IMR-90 (cell line): ENCODE results near the gene NEMP1. TPM values are rescaled to one million over a fixed set of nuclear protein-coding genes. Genes with fewer than 3 reads are reported as not detected.

Source experiments
- ATAC-seq: fragments of 200-7000 bp; cut with Tn5 transposase; 2 replicates; pipeline ENCODE4 v1.9.1; 2020; ENCODE audit warnings: low read depth, mild to moderate bottlenecking, moderate library complexity
- BruUV-seq: library from RNA; stranded (reverse); fragments of 400-500 nt; replicated peaks from 2 replicates; lab custom pipeline; 2021; lab: Mats Ljungman, UMichigan
- CTCF ChIA-PET: fragments of 300-600 bp; formaldehyde crosslinking; extraction: SDS; loops from one replicate; lab custom pipeline; 2021; ENCODE audit warnings: antibody characterized with exemption; lab: Yijun Ruan, JAX
- POLR2A ChIA-PET: fragments of 300-600 bp; sonication (Branson Sonifier 250); formaldehyde crosslinking; loops from one replicate; lab custom pipeline; 2022; ENCODE audit warnings: antibody characterized with exemption; ENCODE audit not compliant: unreplicated experiment; lab: Charles Lee
- DNase-seq: peaks from one replicate; pipeline ENCODE4 v3.0.0; 2013
- H2AFZ ChIP-seq: replicated peaks from 2 replicates; pipeline ENCODE3; 2013; ENCODE audit warnings: low read length, mild to moderate bottlenecking; ENCODE audit not compliant: poor library complexity
- H2AK5ac ChIP-seq: 2 replicates; pipeline ENCODE4 v1.6.1; 2013; ENCODE audit warnings: low read depth, low read length, inconsistent platforms
- H2AK9ac ChIP-seq: replicated peaks from 2 replicates; pipeline ENCODE3; 2013; ENCODE audit warnings: mild to moderate bottlenecking, low read depth, low read length, moderate library complexity; ENCODE audit not compliant: poor library complexity
- H2BK120ac ChIP-seq: 2 replicates; pipeline ENCODE4 v1.6.1; 2013; ENCODE audit warnings: low read depth, low read length, inconsistent platforms
- H2BK15ac ChIP-seq: 3 replicates; pipeline ENCODE4 v1.6.1; 2013; ENCODE audit warnings: low read depth, low read length, inconsistent platforms
- H2BK20ac ChIP-seq: 2 replicates; pipeline ENCODE4 v1.6.1; 2013; ENCODE audit warnings: low read depth, mild to moderate bottlenecking, inconsistent platforms, low read length, moderate library complexity
- H2BK5ac ChIP-seq: 2 replicates; pipeline ENCODE4 v1.6.1; 2013; ENCODE audit warnings: mild to moderate bottlenecking, low read depth, low read length, inconsistent platforms; ENCODE audit not compliant: poor library complexity, severe bottlenecking
- H3K14ac ChIP-seq: replicated peaks from 2 replicates; pipeline ENCODE4 v1.6.1; 2013; ENCODE audit warnings: low read depth, low read length, inconsistent platforms
- H3K18ac ChIP-seq: 2 replicates; pipeline ENCODE4 v1.6.1; 2013; ENCODE audit warnings: low read depth, low read length, control low read depth
- H3K23ac ChIP-seq: 2 replicates; pipeline ENCODE4 v1.6.1; 2013; ENCODE audit warnings: low read depth, low read length, inconsistent platforms
- H3K27ac ChIP-seq: 2 replicates; pipeline ENCODE4 v1.5.1; 2013; ENCODE audit warnings: mild to moderate bottlenecking, control low read depth, low read length; ENCODE audit not compliant: insufficient read depth
- H3K27me3 ChIP-seq: 2 replicates; pipeline ENCODE4 v1.6.1; 2013; ENCODE audit warnings: low read length; ENCODE audit not compliant: control insufficient read depth, insufficient read depth
- H3K36me3 ChIP-seq: 2 replicates; pipeline ENCODE4 v1.6.1; 2013; ENCODE audit warnings: low read length, mixed read lengths; ENCODE audit not compliant: control insufficient read depth, insufficient read depth
- H3K4ac ChIP-seq: 2 replicates; pipeline ENCODE4 v1.6.1; 2013; ENCODE audit warnings: low read depth, low read length, inconsistent platforms
- H3K4me1 ChIP-seq: 2 replicates; pipeline ENCODE4 v1.6.1; 2013; ENCODE audit warnings: low read length, mixed read lengths; ENCODE audit not compliant: control insufficient read depth, insufficient read depth
- H3K4me2 ChIP-seq: 2 replicates; pipeline ENCODE4 v1.6.1; 2013; ENCODE audit warnings: low read depth, mild to moderate bottlenecking, control low read depth, low read length, moderate library complexity
- H3K4me3 ChIP-seq: 2 replicates; pipeline ENCODE4 v1.5.1; 2013; ENCODE audit warnings: low read depth, mild to moderate bottlenecking, control low read depth, low read length, moderate library complexity; ENCODE audit not compliant: insufficient read depth
- H3K56ac ChIP-seq: 2 replicates; pipeline ENCODE4 v1.6.1; 2013; ENCODE audit warnings: low read length, inconsistent platforms; ENCODE audit not compliant: insufficient read depth; ENCODE audit errors: extremely low read depth
- H3K79me1 ChIP-seq, 2 experiments: 2 replicates each; pipeline ENCODE4 v1.6.1; 2013; ENCODE audit warnings: low read length in 2 of 2, inconsistent platforms in 1 of 2, low read depth in 1 of 2
- H3K9ac ChIP-seq: 2 replicates; pipeline ENCODE4 v1.6.1; 2013; ENCODE audit warnings: low read depth, low read length, control low read depth
- H3K9me1 ChIP-seq: 2 replicates; pipeline ENCODE4 v1.6.1; 2013; ENCODE audit warnings: low read length, inconsistent platforms; ENCODE audit not compliant: insufficient read depth
- H3K9me3 ChIP-seq: 2 replicates; pipeline ENCODE4 v1.6.1; 2013; ENCODE audit warnings: low read length; ENCODE audit not compliant: control insufficient read depth, insufficient read depth
- H4K20me1 ChIP-seq: 2 replicates; pipeline ENCODE4 v1.6.1; 2013; ENCODE audit warnings: low read length, inconsistent platforms; ENCODE audit not compliant: insufficient read depth
- H4K5ac ChIP-seq: 2 replicates; pipeline ENCODE4 v1.6.1; 2013; ENCODE audit warnings: mild to moderate bottlenecking, low read depth, low read length, control low read depth
- H4K8ac ChIP-seq, 2 experiments: 2 replicates each; pipeline ENCODE4 v1.6.1; 2013; ENCODE audit warnings: low read depth in 2 of 2, low read length in 2 of 2, control low read depth in 1 of 2, inconsistent platforms in 1 of 2
- H4K91ac ChIP-seq: 2 replicates; pipeline ENCODE4 v1.6.1; 2013; ENCODE audit warnings: low read depth, low read length, inconsistent platforms; ENCODE audit not compliant: insufficient read depth
- CEBPB ChIP-seq: IDR thresholded peaks from 2 replicates; pipeline ENCODE4 v1.6.1; 2012; ENCODE audit warnings: low read depth, low read length, improper control_type of control experiment
- CTCF ChIP-seq: conservative IDR thresholded peaks from 2 replicates; pipeline ENCODE4 v1.5.1; 2012; ENCODE audit warnings: mild to moderate bottlenecking, low read depth, low read length, improper control_type of control experiment
- FOS ChIP-seq: fragments of 150-350 bp; IDR thresholded peaks from 2 replicates; pipeline ENCODE4 v1.6.1; 2016; ENCODE audit warnings: low read depth, low read length
- MAFK ChIP-seq: IDR thresholded peaks from 2 replicates; pipeline ENCODE4 v1.6.1; 2012; ENCODE audit warnings: low read depth, low read length, improper control_type of control experiment
- MAZ ChIP-seq: IDR thresholded peaks from 2 replicates; pipeline ENCODE4 v1.6.1; 2012; ENCODE audit warnings: low read depth, mild to moderate bottlenecking, low read length, improper control_type of control experiment, moderate library complexity, borderline replicate concordance
- MXI1 ChIP-seq: IDR thresholded peaks from 2 replicates; pipeline ENCODE4 v1.6.1; 2012; ENCODE audit warnings: low read depth, mild to moderate bottlenecking, low read length, moderate library complexity, borderline replicate concordance
- NFE2L2 ChIP-seq: fragments of 150-350 bp; IDR thresholded peaks from 2 replicates; pipeline ENCODE4 v1.6.1; 2016; ENCODE audit warnings: low read depth, mild to moderate bottlenecking, low read length
- RAD21 ChIP-seq: IDR thresholded peaks from 2 replicates; pipeline ENCODE4 v1.6.1; 2012; ENCODE audit warnings: low read length, improper control_type of control experiment
- RCOR1 ChIP-seq: IDR thresholded peaks from 2 replicates; pipeline ENCODE4 v1.6.1; 2012; ENCODE audit warnings: mild to moderate bottlenecking, low read length, improper control_type of control experiment; ENCODE audit not compliant: insufficient replicate concordance
- SMC3 ChIP-seq: fragments of 150-350 bp; IDR thresholded peaks from 2 replicates; pipeline ENCODE4 v1.6.1; 2016; ENCODE audit warnings: low read depth, mild to moderate bottlenecking, antibody characterized with exemption, low read length, moderate library complexity
- whole genome bisulfite sequencing, 2 experiments: methylation state at CpG; one replicate each; pipeline versions ENCODE4 v1.1.5 to v1.1.7; 2013; ENCODE audit warnings: missing lambda C conversion rate in 2 of 2; ENCODE audit not compliant: insufficient read length in 1 of 2; ENCODE audit errors: extremely low coverage in 2 of 2; 5-methylcytosine and 5-hydroxymethylcytosine counted together
- dilution Hi-C: fragments of 300-500 bp; cut with HindIII; formaldehyde crosslinking; loops from one replicate; pipeline ENCODE4 v1.14.3; 2018; ENCODE audit warnings: low sequenced_read_pairs; ENCODE audit not compliant: unreplicated experiment
- in situ Hi-C: fragments of 300-500 bp; cut with MboI; formaldehyde crosslinking; loops from 3 replicates; pipeline ENCODE4 v1.14.3; 2019; ENCODE audit warnings: low sequenced_read_pairs, inconsistent platforms, mixed read lengths
- intact Hi-C: fragments of 100-400 bp; cut with micrococcal nuclease; formaldehyde crosslinking; loops from 2 replicates; pipeline ENCODE4 v1.10.0; 2022
- polyA plus RNA-seq, 3 experiments: library from polyadenylated mRNA; depleted of rRNA; stranded (reverse); fragments of >200 nt; gene quantifications; 2 replicates each; pipeline ENCODE4 v1.2.3, GENCODE V29; 2012; ENCODE audit warnings: low replicate concordance in 1 of 3
- total RNA-seq: library from RNA; depleted of rRNA; stranded (reverse); fragments of >200 nt; gene quantifications from 2 replicates; pipeline ENCODE4 v1.2.3, GENCODE V29; 2012
- TF ChIP-seq, protein P1 (sequence below): fragments of 150-350 bp; IDR thresholded peaks from 2 replicates; pipeline ENCODE4 v1.6.1; 2016; ENCODE audit warnings: low read depth, mild to moderate bottlenecking, low read length, moderate library complexity, borderline replicate concordance

NEMP1 gene
- total and polyA plus RNA-seq, 2 of the 4 experiments (the other 2 are of a cell fraction), result 8.9 to 10.9 TPM

GRCh38 chr12:57086493-57087009 lies 8.0 kb upstream of the NEMP1 start:
- Histone ChIP-seq H2BK20ac (peak overlapping the region; percentile 63), H2AK9ac (peak overlapping the region; percentile 98), H3K9ac (peak overlapping the region; percentile 91), H4K91ac (peak overlapping the region; percentile 95), H2BK5ac (peak overlapping the region; percentile 88), H4K5ac (peak overlapping the region; percentile 85), H3K18ac (peak overlapping the region; percentile 80), H2AFZ (peak overlapping the region; percentile 85), H3K4me1 (peaks cover 12% of the 10 kb centered on the region), H3K14ac (peak overlapping the region; percentile 97), H3K36me3 (peaks cover 12% of the 10 kb centered on the region), H3K4me2 (peak overlapping the region; percentile 88), H3K27me3 (no peaks in the 10 kb centered on the region), H4K20me1 (peaks cover 23% of the 10 kb centered on the region), H3K79me1 (peaks cover 5 to 31% of the 10 kb centered on the region in 2 experiments; a peak in 3 of 4 replicates), H3K4ac (peak overlapping the region; percentile 98), H3K56ac (peak overlapping the region; percentile 99), H4K8ac (peak overlapping the region; percentile 86 to 93), H3K27ac (peak overlapping the region; percentile 98), H2AK5ac (peak overlapping the region; percentile 89), H3K23ac (peak overlapping the region; percentile 99), H2BK120ac (peak overlapping the region; percentile 92), H3K9me3 (no peaks in the 10 kb centered on the region), H3K9me1 (peaks cover 6% of the 10 kb centered on the region), H2BK15ac (peak overlapping the region; percentile 90), H3K4me3 (peak overlapping the region; percentile 59)
- WGBS, 2 experiments, result 0% methylated on average over 3 of the region's 14 CpGs; no CpG with 5 or more reads in 1 of the 2 experiments
- intact Hi-C loops (no loop called here), dilution Hi-C loops (no loop called here), in situ Hi-C loops (no loop called here)
- peak; percentile 83 for DNase-seq
- ChIA-PET CTCF (interaction anchor here (1.0 kb wide), 1 partner anchor 153 kb away, joined by 3 read pairs; no protein-coding TSS in a partner anchor), POLR2A (interaction anchor here (0.6 to 1.6 kb wide), 3 partner anchors 8 to 41 kb away, joined by 3 to 9 read pairs (median 4); partner anchors contain the start of gene NEMP1)
- peak; percentile 4 for ATAC-seq
- TF ChIP-seq CEBPB (no peak), CTCF (peak; percentile 48), RCOR1 (no peak), MAZ (peak; percentile 14; the same call in 1 of the 2 replicates), NFE2L2 (no peak), SMC3 (no peak), FOS (no peak), MAFK (no peak), MXI1 (no peak), RAD21 (peak; percentile 20; the same call in 1 of the 2 replicates)
- TF ChIP-seq, protein P1, sequence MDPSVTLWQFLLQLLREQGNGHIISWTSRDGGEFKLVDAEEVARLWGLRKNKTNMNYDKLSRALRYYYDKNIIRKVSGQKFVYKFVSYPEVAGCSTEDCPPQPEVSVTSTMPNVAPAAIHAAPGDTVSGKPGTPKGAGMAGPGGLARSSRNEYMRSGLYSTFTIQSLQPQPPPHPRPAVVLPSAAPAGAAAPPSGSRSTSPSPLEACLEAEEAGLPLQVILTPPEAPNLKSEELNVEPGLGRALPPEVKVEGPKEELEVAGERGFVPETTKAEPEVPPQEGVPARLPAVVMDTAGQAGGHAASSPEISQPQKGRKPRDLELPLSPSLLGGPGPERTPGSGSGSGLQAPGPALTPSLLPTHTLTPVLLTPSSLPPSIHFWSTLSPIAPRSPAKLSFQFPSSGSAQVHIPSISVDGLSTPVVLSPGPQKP, result no peak
- no TSS peak for BruUV-seq
